GM21529 (cell line): ENCODE data around the gene OGN.

Source experiments
- ATAC-seq: cut with Tn5 transposase; IDR thresholded peaks from one replicate; pipeline ENCODE4 v1.9.1; 2021; ENCODE audit not compliant: unreplicated experiment

OGN gene

DNA sequence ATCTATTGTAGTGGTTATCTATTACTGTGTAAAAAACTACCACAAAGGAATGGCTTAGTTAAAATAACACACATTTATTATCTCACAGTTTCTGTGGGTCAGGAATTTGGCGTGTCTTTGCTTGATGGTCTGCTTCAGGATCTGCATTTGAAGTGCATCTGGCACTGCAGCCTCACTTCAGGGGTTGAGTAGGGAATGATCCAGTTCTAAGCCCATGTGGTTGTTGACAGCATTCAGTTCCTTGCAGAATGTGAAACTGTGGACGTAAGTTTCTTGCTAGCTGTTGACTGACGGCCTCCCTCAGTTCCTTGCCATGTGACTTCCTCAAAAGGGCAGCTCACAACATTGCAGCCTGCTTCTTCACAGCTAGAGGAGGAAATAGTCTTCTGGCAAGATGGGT is 2.1 kb upstream of the OGN start:
- ATAC-seq, result peak; percentile 83

DNA sequence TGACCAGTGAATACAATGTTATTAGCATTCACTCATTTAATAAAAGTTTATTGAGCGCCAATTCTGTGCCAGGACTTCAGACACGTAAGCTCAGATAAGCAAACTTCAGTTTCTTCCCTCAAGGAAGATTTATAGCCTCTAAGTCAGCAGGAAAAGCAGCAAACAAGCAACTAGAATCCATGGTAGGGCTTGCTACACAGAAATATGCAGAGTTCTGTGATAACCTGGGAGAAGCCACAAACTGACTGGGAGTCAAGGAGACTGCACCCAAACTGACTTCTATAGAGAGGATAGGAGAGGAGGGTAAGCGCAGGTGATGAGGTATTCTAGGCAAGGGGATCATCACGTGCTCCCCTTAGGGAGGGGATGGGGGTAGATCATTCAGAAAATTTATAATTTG is 1.4 kb upstream of the OGN start:
- no peak for ATAC-seq

DNA sequence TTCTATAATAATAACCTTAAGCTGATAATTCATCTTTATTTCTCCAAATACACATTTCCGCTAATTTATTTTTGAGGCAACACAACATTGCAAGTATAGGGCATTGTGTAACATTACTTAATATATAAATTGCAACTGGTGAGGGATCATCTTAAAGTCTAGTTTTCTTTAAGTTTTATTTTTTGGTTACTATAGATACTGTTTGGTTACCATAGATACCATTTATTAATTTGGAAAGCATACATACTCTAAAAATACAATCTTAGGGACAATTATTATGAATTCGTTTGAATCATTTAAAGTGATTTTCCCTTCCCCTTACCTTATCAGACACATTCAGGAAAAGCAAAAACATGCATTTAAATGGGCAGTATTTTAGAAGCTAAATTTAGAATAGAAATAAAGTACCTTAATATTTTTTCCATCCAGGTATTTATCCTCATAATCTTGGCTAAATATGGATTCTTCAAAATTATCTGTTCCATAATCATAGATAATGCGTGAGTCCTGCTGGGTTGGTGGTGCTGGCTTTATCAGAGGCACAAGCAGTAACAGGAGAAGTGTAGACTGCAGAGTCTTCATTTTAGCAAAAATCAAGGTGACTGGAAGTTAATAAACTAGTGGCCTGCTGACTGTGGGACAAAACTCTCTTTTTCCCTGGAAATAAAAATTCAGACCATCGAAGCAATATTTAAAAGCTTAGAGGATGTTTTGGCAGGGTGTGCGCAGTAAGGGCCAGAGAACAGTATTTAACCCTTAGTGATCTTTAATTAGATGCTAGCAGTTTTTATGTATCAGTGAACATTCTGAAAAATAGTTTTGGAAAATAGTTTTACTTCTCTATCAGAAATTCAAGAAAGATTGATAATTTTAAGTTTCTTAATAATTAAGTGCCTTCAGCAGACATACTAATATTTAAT is 1.3 kb downstream of the OGN start:
- ATAC-seq, result no peak

- ATAC-seq, result no peak
These were observed 2.0 kb downstream of the OGN start for GRCh38 chr9:92402360-92402759.

GRCh38 chr9:92397853-92398252 is 6.5 kb downstream of the OGN start:
- ATAC-seq, result no peak

DNA sequence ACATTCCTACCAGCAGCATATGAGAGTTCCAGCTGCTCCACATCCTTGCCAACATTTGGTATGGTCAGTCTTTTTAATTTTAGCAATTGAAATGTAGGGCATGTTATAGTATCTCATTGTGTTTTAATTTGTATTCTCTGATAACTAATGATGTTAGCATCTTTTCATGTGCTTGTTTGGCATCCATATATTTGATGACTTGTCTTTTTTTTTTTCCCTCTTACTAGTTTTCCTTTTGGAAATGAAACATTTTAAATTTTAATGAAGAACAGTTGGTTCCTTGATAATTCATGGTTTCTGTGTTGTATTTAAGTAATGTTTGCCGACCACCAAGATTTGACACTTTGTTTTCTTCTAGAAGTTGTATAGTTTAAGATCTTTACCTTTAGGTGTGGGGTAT is 8.8 kb downstream of the OGN start:
- ATAC-seq, result no peak

- no peak for ATAC-seq
These were observed 10.7 kb downstream of the OGN start for GRCh38 chr9:92393686-92394085.

- no peak for ATAC-seq
These were observed 11.7 kb downstream of the OGN start for GRCh38 chr9:92392690-92393089.

DNA sequence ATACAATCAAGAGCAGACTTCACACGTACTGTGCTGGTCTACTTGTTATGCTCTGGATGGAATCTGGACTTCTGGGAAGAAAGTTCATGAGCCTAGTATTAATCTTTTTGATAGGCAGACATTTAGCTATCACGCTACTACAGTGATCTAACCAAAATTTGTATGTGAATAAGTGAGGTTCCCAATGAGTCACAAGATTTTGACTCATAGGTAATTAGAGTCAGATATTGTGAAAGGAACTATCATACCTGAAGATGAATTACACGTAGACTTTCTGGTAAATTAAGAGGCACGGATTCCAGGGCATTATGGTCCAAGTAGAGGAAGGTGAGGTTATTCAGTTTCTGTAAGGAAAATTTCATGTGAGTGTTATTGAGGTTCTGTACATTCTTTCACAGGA is 18.4 kb downstream of the OGN start:
- ATAC-seq, result no peak

- ATAC-seq, result no peak
These were observed 18.9 kb downstream of the OGN start for GRCh38 chr9:92385477-92385876.

GRCh38 chr9:92385001-92385400 is 19.4 kb downstream of the OGN start:
- ATAC-seq, result no peak

DNA sequence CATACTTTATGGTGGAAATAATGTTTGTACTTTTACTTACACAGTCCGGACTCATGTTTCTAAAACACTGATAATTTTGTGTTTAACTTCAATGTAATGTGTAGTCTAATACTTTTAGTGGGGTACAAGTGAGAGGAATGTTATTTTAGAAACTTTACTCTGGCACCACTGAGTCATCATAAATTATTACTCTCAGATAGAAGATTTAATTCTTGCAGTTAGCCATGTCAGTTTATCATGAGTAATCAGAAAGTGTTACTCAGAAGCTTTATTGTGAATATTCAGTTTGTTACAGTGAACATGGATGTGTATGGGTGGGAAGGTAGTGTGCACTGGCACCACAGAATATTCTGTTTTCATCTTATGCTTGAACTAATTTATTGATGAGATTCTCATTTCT is 20.0 kb downstream of the OGN start:
- no peak for ATAC-seq

DNA sequence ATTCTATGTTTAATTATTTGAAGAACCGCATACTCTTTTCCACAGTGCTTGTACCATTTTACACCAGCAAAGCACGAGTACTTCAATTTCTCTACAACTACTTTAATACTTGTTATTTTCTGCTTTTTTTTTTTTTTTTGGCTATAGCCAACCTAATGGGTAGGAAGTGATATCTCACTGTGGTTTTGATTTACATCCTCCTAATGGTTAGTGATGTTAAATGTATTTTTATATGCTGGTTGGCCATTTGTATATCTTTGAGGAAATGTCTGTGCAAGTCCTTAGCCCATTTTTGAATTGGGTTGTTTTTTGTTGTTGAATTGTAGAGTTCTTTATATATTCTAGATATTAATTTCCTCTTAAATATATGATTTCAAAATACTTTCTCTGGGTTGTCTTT is 22.6 kb downstream of the OGN start:
- no peak for ATAC-seq

- ATAC-seq, result no peak
These were observed 23.8 kb downstream of the OGN start for GRCh38 chr9:92380603-92381002.

GRCh38 chr9:92378865-92379560 is 25.4 kb downstream of the OGN start:
- no peak for ATAC-seq

GRCh38 chr9:92377876-92378275 is 26.5 kb downstream of the OGN start:
- no peak for ATAC-seq

DNA sequence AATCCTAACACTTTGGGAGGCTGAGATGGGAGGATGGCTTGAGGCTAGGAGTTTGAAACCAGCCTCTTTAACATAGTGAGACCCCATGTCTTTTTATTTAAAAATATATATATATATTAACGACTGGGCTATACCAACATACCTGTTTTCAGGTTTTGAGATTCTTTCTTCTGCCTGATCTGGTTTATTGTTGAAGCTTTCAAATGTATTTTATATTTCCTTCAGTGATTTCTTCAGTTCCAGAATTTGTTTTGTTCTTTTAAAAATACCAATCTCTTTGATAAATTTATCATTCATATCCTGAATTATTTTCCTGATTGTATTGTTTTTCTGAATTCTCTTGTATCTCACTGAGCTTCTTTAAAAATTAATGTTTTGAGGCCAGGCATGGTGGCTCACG is 31.2 kb downstream of the OGN start:
- ATAC-seq, result no peak

GRCh38 chr9:92369075-92369474 is 35.3 kb downstream of the OGN start:
- ATAC-seq, result no peak

- no peak for ATAC-seq
These were observed 44.3 kb downstream of the OGN start for GRCh38 chr9:92360083-92360482.

- ATAC-seq, result no peak
These were observed 44.9 kb downstream of the OGN start for GRCh38 chr9:92359394-92359995.

- ATAC-seq, result no peak
These were observed 51.3 kb downstream of the OGN start for GRCh38 chr9:92353051-92353450.

GRCh38 chr9:92350740-92351133 is 53.6 kb downstream of the OGN start:
- ATAC-seq, result no peak
